GM21381 (cell line): Measurements from ENCODE around the gene LMF1.
"Not testable (repeated sequence)": the region's sequence is repeated elsewhere in the genome, so short reads cannot be mapped to it uniquely, and the experiment has no call there.

Experiments
- ATAC-seq: cut with Tn5 transposase; IDR thresholded peaks from one replicate; pipeline ENCODE4 v1.9.1; 2021; ENCODE audit warnings: mild to moderate bottlenecking, moderate library complexity; ENCODE audit not compliant: unreplicated experiment

The LMF1 gene

DNA sequence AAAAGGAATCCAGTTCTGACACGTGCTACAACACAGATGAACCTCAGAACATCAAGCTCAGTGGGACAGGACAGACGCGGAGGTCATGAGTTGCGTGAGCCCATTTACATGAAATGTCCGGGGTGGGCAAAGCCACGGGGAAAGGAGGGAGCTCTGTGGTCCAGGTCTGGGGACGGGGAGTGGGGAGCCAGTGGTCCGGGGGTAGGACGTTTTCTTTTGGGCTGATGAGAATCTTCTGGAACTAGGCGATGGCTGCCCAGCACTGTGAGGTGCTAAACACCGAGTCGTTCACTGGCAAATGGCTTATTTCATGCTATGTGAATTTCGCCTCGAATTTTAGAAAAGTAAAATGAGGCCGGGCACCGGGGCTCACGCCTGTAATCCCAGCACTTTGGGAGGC is 2.6 kb upstream of the LMF1 start:
- ATAC-seq, result no peak

DNA sequence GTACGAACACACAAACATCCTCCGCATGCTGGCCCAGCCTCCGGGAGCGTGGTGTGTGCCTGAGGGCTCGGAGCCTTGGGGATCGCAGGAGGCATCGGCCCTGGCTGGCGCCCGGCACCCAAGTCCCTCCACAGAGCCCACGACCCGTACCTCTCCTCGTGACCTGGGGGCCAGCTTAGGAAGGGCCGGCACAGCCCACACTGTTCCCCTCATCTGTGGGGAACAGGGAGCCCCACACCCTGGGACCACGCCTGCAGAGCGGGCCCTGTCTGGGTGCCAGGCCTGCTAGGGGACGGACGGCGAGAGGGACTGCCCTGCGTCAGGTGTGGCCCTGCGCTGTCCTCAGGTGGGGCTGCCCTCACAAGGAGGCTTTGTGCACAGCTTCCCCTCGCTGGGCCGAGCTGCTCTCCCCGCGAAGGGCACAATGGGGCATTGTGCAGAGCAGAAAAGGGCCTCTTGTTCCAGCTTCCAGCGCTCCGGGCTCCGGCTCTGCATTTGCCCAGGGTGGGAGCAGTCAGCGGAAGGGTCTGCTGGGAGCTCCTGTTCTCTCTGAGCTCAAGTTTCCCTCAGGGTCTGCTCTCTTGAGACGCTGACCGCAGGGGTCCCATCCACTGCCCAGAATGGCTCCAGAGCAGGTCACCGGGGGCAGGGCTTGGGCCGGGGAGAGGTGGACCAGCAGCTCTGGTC is 1.7 kb upstream of the LMF1 start:
- ATAC-seq, result no peak

DNA sequence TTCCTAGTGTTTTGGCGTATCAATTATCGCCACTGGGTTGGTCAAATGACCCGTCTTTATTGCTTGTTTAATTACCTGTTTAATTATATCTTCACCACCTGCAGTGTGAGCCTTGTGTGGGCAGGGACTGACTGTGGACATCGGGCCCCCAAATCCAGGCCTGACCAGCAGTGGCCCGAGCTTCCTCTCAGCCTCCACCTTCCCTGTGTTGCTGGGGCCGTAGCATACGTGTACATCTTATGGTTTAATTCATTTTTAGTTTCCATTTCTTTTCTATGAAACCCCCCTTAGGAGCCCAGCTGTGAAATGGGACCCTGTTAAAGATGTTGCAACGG is 1.2 kb upstream of the LMF1 start:
- ATAC-seq, result no peak

DNA sequence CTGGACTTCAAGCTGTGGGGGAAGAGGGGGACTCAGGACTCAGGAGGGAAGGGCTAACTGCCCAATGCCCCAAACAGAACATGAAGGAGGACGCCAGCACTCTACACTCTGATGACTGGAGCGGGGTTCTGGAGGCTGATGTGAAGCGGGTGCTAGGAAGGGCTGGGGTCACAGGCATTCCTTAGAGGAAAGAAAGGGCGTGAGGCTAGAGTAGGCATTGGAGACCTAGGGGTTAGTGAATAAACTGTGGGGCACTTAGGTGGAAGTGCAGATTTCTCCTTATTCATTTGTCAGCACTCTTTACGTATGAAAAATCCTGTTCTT is 760 bp upstream of the LMF1 start:
- no peak for ATAC-seq

DNA sequence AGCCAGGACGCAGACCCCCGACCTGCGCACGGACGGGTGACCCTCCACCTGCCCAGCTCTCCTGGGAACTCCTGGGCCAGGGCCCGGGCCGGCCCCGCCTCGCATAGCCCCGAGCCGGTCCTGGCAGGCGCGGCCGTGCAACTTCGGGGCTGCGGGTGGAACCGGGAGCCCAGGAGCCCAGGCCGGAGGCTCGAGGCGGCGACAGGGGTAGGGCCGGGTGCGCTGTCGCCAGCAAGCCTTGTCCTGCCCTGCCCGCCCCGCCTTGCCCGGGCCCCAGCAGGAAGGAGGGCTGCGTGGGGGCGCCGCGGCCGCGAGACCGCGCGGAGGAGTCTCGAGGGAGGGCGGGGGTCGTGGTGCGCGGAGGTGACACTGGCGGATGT is 408 bp downstream of the LMF1 start:
- peak; percentile 32 for ATAC-seq

DNA sequence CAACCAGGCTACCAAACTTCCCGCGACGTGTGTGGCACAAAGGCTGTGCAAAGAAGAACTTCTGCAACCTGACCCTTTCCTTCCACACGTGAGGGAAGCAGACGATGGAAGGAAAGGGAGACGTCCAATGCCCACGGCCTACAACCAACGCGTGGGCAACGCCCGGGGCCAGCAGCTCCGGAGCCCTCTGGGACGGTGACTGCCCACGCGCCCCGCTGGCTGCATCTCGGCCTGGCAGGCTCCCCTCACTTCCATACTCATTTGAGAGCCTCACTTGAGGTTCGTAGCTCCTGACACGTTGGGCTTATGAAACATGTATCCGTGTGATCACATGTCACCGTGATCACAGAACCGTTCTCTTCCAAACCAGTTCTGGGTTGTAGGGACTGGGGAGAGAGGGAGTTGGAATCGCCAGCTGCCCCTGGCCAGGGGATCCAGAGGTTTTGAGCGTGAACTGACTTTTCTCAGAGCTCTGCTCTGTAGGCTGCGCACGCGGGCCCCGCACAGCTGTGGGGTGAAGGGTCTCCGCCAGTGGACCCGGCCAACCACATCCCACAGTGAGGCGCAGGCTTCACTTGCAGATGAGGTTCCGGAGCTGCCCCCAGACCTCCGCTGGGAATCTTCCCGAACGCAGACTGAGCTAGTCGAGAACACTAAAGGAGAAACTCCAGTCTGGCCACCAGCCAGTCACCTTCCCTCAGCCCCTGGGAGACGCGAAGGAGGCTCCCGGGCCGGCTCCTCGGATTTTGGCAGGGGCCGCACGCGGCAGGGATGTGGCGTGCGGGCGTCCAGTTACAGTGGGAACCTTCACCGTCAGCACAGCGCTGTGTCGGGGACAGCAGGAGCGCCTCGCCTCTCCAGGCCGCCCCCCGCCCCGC is 1.0 kb downstream of the LMF1 start:
- ATAC-seq, result peak; percentile 8

DNA sequence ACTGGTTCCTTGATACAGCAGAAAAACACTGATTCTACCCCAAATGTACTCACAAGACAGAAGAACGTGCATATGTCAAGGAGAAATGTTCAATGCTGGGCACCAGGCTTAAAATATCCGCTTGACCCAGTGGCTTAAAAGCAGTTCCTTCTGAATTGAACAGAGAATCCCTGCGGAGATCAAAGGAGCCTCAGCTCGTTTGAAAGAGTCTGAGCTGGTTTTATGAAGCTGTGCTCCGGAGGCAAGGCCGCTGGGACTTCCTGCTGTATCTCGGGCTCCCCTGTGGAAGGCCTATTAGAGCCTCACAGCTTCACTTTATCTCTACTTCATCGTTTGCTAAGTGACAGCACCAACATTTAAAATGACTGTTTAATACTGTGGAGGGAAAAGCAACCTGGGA is 2.2 kb downstream of the LMF1 start:
- ATAC-seq, result no peak

DNA sequence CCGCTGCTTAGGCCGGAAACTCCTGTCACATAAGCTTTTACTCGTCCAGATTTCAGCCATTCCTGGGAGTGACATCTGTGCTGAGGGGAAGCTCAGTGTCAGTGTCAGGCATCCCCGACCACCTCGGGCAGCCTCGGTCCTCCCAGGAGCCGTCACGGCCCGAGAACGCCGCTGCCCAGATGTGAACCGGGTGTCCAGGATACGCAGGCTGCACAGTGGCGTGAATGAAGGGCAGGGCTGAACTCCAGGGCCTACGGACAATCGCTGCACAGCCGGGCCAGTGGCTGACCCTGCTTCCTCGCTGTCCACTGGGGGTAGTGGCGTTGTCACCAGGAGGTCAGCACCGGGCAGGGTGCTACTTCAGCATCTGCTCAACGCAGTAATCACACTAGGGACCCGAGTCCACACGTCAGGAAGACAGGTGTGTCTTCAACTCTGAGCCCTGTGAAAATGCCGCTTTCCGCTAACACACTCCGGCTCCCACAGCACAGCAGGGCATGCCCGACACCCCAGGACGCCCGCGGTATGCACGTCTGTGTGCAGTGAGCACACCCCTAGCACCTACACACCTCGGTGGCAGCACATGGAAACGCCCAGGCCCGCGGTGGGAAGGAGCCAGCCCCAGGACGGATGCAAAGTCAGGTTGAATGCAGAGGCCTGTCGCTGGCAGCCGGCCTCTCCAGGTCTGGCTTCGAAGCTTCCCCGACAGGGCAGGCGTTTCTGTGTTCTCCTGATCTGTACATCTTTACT is 3.1 kb downstream of the LMF1 start:
- no peak for ATAC-seq

DNA sequence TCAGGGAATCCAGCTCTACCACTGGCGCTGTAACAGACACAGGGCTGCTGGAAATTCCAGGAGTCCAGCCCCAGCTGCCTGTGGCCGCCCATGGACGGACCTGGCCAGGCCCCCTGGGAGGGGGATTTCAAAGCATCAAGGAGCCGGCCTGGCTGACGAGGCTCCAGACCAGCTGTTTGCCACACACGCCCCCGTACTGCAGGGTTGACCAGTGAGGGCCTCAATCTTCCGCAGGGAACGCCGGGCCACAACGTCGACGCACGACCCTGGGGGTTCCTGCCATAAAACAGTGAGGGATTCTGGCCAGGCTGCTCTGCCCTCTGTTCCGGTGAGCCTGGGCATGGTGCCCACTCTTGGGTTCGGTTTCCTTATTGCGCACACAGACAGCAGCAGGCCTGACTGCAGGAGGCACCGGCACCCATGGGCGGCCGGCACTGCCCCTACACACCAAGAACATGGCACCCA is 3.7 kb downstream of the LMF1 start:
- no peak for ATAC-seq

DNA sequence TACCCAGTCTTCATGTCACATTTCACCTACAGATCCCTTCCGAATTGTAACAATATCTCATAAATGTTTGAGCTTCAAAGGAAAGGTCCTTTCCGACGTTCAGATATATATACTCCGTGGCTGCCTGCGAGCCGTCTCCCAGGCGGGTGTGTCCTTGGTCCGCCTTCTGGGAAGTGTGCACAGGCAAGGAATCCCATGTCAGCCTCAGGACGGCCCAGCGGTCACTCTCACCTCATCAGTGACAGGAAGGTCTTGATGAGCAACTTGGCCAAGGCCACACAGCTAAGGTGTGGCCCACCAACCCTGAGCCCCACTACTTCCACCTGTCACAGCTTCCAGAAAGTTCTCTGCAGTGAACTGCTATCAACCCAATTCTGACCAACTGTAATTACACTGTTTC is 4.3 kb downstream of the LMF1 start:
- ATAC-seq, result no peak

DNA sequence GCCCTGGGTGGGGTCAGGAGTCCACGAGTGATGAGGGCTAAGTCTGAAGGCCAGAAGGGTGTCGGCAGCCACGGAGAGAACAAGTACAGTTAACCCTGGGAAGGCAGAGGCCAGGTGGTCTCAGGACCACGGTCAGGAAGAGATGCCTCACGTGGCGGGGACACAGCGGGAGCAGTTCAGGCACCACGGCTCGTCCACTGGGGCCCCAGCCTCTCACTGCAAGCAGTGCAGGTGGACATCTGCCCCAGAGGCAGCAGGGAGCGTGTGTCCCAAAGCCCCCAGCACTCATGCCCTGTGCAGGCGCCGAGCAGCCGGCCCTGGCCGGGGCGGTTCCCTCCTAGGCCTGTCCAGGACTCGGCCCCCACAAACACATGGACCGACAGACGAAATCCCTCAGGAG is 4.7 kb downstream of the LMF1 start:
- no peak for ATAC-seq

DNA sequence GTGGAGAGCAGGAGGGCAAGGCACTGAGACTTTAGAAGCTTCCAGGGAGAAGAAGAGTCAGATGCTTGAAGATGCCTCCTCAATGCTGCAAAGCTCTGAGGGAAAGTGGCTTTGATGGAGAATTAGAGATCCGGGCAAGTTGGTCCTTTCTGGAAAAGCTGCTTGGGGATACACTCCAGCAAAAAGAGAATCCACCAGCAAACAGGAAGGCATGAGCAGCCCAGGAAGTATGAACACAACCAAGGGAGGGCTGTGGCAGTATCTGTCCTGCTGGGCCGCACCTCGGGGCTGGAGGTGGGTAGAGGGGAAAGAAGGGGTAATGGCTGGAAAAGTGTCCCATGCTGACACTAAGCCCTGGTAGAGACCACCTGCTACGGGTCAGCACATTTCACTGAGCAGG is 5.3 kb downstream of the LMF1 start:
- no peak for ATAC-seq

DNA sequence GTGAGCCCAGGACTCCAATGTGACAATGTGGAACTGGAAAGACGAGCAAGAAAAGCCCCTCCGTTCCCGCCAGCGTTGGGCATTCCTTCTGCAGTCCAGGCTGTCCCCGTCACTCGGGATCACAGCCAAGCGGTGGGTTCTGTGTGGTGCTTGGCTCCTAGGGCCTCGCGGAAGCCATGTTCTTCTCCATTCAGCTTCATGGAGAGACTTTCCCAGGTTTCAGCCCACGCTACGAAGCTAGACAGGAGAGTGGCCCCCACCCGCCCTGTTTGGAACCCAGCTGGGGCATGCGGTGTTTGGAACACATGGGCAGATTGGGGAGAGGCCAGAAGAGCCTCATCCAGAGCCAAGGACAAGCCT is 5.8 kb downstream of the LMF1 start:
- no peak for ATAC-seq

DNA sequence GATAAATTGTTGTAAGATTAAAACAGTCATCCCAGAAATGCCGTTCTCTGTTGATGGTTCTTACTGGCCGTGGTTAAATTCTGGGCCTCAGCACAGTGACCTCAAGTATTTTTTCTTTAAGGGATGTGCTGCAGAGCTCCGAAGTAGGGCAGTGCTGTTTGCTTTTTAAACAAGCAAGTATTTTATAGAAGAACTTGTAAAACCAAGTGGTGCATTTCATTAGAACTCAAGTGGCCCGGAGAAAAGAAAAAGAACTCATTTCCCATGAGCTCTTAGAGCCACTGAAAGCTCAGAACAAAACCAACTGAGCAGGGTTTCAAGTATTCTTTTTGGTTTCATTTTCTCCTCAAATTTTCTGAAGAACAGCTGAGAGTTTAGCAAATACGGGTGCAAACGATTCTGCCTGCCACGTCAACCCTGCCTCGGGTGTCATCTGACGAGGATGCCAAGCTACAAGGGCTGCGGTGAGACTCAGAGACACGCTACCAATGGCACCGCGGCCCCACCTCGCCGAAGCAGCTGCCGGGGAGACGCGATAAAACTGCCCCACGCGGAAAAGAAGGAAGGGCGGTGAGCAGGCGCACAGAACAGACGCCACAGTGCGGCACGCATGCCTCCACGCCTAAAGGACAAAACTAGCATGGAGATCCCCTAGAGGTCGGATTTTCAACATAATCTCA is 6.3 kb downstream of the LMF1 start:
- no peak for ATAC-seq

DNA sequence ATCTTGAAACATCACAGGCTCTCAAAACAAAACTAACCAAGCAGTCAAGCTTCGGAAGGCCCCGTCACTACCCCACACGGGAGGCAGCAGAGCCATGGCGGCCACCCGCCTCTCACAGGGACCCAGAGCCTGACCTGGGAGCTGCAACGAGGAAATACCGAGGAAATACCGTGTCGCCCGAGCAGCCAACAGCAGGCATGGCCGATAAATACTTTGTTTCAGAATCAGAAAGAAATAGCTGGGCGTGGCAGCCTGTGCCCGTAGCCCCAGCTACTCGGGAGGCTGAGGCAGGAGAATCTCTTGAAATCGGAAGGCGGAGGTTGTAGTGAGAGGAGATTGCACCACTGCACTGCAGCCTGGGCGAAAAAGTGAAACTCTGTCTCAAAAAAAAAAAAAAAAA is 6.9 kb downstream of the LMF1 start:
- no peak for ATAC-seq

DNA sequence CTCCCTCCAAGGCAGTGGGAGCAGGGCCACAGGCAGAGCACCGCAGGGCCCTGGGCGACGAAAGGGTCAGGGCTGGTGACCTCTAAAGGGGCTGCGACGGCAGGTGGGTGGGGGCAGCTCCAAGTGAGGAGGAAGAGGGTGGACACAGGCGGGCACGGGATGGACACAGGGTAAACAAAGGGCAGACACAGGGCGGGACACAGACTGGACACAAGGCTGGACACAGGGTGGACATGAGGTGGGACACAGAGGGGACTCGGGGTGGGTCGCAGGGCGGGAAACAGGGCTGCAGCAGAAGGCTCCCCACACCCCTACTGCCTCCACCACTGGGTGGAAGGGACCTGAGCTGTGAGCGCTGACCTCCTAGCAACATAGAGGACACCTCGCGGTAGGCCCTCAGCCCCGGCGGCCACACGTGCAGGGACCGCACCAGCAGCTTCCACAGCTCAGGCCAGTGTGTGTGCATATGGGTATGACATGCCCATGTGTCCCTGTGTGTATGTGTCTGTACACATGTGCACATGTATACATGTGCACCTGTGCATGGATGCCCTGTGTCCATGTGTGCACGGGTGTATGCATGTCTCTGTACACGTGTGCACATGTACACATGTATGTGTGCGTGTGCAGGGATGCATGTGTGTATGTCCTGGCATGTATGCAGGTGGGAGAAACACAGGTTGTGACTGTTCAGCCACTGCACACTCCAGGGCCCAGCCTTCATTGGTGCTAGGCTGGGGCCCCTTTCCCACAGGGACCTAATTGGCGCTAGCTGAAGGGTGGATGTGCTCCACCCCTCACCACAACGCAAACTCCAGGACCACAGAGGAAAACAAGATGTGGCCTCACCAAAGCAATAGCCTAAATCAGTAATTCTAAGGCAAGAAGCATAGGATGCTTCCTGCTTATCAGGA is 7.6 kb downstream of the LMF1 start:
- no peak for ATAC-seq

DNA sequence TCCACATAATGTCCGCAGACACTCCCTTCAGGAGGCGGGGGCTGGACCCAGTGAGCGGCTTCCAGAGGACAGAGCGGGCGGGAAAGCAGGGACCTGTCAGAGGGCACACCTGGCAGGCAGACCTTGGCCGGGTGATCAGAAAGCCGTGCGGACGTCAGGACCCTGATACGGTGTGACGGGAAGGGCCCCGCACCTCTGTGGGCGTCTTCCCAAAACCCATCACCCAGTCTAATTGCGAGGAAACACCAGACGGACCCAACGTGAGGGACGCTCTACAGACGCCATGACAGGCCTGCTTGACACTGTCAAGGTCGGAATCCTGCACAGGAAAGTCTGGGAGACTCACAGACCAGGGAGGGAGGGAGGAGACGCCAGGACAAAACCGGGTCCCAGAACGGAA is 8.4 kb downstream of the LMF1 start:
- no peak for ATAC-seq

DNA sequence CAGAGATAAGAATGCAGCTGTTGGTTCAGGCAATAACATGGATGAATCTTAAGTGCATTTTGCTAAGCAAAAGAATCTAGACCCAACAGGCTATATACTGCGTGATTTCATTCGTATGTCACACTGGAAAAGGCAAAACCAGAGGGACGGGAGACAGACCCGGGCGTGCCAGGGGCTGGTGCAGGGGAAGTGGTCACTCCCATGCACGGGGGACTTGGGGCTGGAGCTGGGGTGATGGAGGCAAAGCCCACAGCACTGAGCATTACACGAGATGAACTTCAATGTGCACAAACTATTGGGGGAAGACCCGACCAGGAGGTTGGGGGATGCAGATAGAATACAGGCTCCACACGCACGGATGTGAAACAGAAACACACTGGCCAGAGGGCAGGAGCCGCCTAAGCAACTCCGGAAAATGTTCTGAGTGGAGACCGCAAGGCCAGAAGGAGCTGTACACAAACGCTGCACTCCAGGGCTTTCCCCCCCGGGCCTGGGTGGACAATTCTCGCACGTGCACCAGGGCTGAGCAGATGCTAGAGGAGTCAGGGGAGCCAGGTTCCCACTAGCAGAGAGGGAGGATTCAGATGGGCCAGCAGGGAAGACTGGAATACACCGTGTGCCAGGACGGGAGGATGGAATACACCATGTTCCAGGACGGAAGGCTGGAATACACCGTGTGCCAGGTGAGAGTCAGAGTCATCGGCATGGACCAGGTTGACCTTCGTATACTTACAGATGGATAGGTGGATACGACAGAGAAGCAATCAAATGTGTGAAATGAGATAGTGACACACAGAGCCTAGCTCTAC is 11.3 kb downstream of the LMF1 start:
- no peak for ATAC-seq

DNA sequence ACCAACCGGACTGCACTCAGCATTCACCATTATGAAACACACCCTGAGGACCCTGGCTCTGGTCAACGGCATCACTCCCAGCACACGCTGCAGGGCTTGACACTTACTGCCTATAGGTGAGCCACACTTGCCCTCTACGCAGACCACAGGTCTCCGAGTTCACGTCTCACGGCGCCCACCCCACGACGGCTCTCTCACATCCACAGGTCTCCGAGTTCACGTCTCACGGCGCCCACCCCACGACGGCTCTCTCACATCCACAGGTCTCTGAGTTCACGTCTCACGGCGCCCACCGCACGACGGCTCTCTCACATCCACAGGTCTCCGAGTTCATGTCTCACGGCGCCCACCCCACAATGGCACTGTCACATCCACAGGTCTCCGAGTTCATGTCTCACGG is 15.0 kb downstream of the LMF1 start:
- not testable (repeated sequence) for ATAC-seq

DNA sequence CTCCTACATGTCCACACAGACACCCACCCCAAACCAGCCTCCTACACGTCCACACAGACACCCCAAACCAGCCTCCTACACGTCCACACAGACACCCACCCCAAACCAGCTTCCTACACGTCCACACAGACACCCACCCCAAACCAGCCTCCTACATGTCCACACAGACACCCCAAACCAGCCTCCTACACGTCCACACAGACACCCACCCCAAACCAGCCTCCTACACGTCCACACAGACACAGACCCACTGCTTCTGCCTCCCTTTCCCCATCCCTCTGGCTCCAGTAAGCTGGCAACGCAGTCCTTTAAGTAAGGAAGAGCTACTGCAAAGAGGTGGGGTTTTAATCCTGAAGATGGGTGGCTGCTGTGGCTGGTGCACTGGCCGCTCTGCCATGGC is 17.0 kb downstream of the LMF1 start:
- ATAC-seq, result not testable (repeated sequence)
